NOMO-1 treated with DMSO at 0.1 percent for 48 hours (cell line): ENCODE results near the gene BTRC.

Experiments
- DNase-seq: peaks from one replicate; lab custom pipeline; 2025; ENCODE audit not compliant: unreplicated experiment; lab: John Stamatoyannopoulos, UW

Gene BTRC

DNA sequence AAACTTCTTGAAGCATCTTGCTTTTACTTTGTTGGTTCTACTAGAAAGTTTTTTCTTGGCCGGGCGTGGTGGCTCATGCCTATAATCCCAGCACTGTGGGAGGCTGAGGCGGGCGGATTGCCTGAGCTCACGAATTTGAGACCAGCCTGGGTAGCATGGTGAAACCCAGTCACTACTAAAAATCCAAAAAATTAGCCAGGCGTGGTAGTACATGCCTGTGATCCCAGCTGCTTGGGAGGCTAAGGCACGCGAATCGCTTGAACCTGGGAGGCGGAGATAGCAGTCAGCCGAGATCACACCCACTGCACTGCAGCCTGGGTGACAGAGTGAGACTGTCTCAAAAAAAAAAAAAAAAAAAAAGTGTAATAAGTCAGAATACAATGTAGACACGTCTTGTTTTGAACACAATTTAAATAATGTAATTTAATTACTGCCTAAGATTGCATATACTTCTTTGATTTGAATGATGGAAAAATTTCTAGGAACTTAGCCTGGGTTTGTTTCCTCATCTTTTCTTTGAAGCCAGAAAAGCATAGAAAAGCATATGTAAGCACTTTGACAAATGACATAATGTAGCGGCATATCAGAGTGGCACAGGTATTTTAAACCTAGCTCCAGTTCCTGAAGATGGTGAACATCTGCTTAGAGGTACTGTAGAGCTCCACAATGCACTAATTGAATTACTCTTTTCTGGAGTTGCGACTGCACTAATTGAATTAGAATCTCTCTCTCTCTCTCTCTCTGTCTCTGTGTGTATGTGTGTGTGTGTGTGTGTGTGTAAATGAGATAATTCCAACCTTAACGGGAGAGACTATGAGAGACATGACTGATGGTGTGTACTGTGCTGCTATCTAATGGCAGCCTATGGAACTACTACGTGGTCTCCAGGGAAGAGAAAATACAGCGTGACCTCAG is 87.8 kb downstream of the BTRC start:
- peak; percentile 54 for DNase-seq

DNA sequence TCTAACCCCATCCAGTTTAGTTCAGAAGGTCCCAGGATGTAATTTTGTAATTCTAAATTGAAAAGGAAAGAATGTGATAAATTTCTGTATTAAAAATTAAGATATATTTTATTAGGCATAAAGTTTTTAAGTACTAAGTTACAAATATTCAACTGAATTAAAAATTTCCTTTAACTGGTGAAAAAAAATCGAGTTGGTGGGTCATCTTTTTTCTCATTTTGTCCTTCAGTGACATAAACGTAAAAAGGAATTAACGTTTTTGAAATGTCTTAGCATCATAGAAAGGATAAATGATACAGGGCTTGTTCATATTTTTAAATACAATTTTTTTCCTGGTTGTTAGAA is 88.5 kb downstream of the BTRC start:
- no peak for DNase-seq

DNA sequence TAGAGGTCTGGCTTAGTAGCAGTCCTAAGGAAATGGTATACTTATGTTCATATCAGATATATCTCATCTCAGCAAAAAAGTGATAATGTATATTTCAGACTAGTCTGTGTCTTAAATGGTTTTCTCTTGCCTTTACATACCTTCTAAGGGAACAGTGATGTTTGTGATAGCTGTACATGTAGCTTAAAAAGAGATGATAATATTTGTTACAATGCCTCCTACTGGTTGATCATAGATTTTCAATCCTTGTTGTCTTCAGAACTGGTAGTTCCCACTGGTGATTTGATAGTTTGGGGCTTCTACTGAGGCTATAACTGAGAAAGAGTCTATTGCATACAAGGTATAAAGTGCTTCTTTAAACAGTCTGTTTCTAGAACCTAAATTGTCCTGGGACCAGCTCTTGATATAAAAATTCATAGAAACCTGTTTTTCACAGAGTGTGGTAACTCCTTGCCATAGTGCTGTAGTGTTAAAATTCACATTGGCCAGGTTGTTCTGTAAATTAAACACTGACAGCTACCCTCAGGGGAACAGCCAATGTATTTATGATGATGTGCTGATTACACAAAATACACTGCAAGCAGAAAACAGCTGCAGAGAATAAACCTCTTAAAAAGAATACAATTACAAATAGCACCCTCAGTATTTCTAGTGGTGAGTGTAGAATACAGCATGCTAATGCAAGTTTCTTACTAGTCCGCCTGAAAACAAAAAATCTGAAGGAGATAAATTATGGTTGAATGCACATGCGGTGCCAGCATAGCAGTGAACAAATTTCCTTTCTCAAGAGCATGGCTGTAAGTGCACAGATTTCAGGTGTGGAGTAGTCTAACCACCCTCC is 90.3 kb downstream of the BTRC start:
- no peak for DNase-seq

DNA sequence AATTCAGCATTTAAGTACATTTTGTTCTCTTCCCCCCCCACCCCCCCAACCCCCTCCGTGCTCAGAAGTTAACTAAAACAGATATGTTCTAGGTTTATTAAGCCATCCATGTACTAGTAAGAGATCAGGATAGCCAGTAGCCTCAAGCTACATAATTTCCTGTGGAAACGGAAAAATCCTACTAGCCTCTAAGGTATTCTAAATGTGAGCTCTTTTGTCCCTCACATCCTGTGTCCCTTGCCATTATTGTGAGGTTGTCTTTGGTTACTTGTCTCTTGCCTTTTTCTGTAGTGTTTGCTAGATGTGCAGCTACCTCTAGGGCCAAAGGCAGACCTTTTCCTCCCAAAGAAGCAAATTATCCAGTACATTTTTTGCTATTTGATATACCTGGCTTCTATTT is 92.1 kb downstream of the BTRC start:
- DNase-seq, result no peak

DNA sequence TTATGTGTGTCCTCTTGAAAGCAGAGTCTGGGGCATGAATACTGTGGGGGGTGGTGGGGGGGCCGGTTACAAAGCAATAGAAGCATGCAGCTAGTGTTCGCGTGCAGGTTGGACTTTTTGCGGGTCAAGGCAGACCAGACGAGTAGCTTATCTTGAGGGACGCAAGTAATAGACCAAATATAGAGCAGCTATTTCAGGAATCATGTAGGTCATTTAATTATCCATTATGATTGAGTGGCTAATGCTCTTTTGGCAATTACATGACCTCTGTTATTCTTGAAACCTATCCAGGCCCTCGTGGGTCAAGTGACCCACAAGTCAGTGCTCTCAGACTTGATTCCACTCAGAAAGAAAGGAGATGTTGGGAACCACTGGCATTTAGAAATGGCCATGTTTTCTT is 93.0 kb downstream of the BTRC start:
- no peak for DNase-seq

DNA sequence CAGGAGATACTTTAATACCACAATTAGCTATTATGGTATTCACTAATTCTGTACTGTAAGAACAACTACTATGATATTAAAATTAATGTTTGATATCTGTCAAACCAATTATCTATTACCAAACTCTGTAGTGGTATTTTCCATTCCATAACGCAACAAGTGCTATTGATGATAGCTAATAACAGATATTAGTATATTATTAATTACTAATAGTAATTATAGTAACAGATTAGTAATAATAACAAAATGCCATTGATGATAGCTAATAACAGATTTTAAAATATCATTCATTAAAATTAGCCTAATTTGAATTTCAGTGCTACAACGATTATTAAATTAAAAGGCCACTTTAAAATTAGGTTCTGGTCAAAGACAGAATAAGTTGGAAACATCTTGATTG is 93.5 kb downstream of the BTRC start:
- no peak for DNase-seq

DNA sequence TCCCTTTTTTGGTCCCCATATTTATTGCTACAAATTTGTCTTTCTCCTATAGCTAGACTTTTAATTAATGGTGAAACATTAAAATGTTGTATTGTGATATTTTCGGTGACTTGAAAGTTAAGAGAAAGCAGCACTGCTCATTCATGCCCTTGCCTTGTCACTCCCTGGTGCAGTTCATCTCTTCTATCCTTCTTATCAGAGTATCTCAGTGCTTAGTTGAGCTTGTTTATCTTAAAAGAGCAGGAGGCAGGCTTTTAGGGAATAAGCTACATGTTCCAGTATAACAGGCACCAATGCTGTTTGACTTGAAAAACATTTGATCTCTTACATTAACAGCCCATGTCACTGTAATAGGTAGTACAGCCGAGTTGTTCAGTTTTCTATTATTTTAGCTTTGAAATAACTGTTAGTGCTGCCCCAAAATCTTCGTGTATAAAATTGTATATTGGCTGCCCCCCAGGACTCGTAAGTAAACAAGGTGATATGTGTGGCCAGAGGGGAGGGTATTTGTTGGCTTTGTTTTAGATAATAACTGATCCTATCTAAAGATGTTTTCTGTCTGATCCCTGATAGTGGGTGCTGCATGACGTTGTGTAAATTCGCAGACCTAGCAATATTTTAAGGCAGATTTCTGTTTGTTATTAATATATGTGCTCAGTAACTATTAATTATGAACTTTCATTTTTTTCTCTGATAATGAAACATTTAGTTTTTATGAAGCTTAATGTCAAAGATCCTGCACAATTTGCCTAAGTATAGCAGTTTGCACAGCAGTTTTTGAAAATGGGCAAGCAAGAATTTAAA is 96.5 kb downstream of the BTRC start:
- no peak for DNase-seq

DNA sequence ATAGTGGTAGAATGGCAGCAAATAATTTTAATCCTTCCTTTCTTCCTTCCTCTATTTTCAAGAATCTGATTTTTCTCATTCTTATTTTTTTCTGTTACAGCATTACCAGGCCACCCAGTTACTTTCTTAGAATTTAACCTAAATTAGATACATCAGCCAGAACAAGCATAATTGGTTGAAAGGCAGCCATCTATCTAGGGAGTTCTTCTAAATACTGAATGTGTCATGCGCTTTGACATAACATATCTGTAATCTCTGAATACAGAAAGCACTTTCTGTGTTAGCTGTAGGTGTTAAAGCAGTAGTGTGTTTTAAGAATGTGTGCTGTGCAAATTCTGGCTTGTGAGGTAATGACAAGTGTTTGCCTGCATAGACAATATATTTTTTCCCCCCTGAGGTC is 97.3 kb downstream of the BTRC start:
- DNase-seq, result peak; percentile 41

DNA sequence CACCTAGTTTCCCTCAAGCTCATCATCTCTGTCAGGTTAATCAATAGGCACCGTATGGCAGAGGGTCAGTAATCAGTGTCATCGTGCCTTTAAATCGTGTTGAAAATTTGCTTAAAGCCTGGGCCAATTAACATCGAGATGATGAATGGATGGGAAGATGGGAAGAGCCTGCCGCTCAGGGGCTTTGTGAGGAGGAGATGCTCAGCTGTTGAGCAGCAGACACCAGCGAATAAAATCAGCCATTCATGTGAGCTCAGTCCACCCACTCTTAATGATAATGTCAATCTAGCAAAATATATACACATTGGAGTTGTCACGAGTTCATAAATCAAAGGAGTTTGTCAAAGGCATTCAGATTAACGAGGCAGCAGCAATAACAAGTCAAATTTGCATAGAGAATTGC is 97.7 kb downstream of the BTRC start:
- no peak for DNase-seq

DNA sequence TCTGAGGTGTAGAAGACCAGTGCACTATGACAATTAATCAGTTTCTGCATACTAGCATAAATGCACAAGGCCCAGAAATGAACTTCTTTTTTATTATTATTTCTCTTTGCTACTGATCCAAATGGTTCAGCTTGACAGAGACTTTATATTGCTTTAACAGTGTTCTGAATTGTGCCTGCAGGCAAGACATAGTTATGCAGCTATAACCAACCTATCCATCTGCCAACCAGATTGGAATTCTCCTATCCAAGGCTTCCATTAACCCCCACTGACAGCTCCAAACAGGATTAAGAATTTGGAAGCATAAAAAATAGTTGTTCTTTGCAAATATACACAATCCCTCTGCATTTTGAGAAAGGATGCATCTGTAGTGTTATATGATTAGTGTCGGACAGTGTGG is 98.2 kb downstream of the BTRC start:
- DNase-seq, result no peak

DNA sequence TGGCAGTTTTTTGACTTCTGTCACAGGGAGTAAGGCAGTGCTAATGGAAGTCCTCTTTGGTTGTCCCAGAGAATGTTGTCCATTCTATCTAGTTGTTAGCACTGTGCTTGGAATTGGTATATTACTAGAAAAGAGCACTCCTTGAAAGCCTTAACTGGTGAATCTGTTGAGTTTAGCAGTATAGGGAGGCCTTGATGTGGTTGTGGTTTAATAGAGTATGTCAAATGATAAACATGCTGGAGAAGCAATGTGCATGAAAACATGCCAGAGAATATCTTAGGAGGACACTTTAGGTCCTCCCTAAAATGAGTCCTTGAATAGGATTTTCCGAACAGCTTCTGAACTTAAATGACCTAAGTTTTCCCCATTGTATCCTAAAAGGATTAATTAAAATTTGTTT is 98.6 kb downstream of the BTRC start:
- DNase-seq, result no peak

DNA sequence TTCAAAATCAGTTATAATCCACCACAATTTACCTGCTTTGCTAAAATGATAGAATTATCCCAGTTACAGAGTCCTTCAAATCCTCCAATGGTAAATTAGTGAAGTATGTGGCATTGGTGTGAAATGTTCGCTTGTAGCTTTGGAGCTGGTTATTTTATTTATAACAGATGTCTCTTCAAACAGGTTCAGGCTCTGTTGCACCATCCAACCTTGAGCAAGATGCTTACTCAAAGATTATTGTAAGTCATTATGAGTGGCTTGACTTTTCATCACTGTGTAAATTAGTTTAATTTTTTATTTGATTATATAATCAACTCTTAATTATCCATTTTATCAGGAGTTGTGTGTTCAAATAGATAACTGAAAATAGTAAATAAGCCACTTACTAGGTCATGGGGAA is 99.4 kb downstream of the BTRC start:
- no peak for DNase-seq

DNA sequence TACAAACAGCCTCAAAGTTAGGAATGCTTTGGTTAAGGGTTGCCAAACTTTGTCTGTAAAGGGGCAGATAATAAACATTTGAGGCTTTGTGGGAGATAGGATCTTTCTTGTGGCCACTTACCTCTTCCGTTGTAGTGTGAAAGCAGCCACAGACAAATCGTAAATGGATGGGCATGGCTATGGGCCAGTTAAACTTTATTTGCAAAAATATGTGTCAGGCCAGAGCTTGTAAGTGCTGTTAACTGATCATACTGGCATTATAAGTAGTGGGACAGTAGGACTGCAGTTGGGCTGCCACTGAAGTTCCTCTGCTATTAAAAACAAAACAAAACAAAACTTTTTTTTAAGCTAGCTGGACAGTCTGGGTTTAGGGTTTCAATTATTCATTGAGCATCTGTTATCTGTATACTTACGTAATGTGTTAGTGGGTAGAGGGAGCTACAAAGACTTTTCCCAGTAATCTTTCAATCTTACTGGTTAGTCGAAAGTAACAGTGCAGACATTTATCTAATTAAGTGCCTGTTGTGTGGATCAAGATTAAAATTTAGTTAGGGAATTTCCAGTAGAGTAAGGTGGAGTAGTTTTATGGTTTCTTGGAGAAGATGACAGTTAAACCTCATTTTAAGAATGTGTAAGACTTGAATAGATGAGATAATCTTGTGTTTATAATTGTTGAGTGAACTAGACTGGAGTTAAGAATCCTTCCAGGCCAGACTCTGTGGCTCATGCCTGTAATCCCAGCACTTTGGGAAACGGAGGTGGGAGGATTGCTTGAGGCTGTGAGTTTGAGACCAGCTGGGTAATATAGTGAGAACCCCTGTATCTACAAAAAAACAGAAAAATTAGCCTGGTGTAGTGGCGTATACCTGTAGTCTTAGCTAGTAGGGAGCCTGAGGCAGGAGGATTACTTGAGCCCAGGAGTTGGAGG is 100.1 kb downstream of the BTRC start:
- DNase-seq, result no peak

DNA sequence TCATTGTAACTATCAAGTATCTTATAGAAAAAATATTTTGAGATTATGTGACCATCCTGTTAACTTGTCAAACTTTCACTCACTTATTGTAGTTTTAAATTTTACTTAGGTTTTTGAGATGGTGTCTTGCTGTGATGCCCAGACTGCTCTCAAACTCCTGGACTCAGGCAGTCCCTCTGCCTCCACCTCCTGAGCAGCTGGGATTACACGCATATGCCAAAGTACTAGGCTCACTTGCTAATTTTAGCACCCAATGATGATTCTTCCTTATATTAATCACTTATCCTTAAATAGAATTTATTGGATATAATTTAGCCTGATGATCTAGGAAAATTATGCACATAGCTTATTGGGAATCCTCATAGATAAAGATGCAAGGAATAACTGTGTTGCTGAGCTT is 104.9 kb downstream of the BTRC start:
- DNase-seq, result no peak

DNA sequence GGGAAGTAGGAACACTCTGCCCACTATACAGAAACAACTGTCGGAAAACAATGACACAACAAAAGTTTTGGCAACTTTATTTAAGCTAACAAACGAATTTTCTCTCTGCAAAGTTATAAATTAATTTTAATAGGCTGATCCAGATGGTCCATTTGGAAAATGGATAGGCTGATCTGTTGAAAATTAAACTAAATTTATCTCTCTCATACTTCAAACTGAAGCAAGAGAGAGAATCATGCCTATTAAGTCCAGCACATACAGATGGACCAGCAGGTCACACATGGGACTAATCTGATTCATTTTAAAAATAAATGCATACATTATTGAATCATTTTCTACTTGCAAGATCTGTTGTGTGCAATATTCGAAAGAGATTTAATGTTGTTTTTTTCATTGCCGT is 110.1 kb downstream of the BTRC start:
- DNase-seq, result no peak

DNA sequence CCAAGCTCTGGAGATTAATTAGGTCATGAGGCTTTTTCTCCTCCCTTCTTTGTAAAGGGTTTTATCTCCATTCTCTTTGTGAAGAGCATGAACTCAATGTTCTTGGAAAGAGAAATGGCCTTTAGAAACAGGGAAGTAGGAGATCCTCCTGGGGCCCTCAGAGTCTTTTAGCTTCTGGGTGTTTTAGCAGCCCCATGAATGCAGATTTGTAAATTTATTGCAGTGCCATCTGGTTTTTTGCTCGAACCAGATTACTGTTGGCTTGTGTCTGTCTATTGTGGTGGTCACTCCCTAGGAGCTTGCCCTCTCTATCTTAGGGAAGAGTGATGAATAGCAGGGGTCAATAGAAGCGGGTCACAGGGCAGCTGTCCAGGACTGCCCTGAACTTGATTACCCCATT is 110.6 kb downstream of the BTRC start:
- DNase-seq, result peak; percentile 30

DNA sequence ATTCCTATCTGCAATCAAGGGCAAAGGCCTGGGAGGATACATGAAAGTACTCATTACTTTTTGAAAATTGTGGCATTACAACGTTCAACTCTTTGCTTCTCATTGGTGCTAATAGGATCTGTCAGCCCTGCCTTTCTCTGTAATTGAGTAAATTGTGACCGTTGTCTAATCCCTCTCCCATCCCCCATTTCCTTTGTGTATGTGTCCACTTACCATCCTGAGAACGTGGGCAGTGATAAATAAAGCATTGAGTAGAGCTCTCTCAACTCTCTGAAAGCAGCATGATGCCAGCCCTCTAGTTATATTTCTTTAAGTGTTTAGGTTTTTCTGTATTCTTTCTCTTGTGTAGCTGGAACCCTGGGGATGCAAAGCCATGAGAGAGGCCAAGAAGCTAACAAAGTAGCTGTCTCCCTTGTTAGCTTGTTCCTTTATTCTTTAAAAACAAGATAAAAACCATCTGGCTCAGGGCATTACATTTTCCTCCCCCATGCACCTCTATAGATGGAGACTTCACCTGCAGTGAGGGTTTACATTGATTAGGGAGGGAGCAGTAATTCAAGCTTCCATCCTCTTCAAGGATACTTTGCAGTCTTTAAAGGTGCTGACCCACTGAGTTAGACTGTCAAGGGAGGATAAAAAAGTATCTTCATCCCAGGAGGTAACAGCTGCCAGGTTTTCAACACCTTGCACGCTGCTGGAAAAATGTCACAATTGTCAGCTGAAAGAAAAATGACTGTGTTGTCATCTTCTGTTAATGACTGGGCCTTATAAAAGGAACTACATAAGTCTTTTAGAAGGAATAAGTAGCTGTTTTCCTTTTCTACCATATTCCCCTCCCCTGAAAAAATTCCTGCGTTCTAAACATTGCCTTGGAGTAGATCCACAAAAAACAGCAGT is 112.3 kb downstream of the BTRC start:
- no peak for DNase-seq

DNA sequence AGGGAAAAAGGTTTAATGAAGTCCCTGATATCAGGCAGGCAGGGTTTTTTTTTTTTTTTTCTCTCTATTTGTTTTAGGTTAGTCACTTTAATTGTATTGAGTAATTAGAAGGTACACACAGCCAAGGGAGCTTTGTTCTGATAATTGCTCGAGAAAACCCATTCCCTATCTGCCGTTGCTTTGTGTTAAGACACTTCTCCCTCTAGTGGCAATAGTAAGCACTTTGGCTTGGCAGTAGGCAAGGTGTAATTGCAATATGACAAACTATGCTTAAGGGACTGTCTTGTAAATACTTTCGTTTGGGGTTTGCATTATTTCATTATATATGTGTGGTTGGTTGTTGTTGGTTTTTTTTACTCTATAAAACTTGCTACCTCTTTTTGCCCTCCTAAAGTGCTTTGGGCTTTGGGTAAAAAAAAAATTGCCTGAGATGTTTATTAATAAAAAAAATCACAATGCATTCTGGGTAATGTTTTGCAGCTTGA is 113.4 kb downstream of the BTRC start:
- DNase-seq, result peak; percentile 90

DNA sequence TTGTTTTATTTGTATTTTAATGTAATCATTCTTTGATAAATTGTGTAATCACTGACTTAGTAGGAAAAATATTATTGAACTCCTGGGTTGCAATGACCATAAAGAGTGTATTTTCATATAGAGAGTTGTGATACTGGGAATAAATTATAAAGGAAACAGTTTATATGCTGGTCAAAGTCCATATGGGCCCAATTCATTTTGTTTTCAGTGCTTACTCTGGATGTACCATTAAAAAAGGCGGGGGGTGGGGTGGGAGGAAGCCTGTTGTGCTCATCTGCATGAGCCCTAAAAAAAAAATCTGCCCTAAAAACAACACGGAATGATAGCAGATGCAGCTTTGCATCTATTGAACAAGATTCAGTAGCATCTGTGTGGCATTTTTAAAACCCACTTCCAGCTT is 114.2 kb downstream of the BTRC start:
- DNase-seq, result no peak
